GM18517 (cell line): Measurements from ENCODE around the gene SBK3.
"Not testable (repeated sequence)": the region's sequence is repeated elsewhere in the genome, so short reads cannot be mapped to it uniquely, and the experiment has no call there.

Experiments used
- ATAC-seq: cut with Tn5 transposase; IDR thresholded peaks from one replicate; pipeline ENCODE4 v1.9.1; 2021; ENCODE audit warnings: mild to moderate bottlenecking, moderate library complexity; ENCODE audit not compliant: unreplicated experiment

SBK3 gene

DNA sequence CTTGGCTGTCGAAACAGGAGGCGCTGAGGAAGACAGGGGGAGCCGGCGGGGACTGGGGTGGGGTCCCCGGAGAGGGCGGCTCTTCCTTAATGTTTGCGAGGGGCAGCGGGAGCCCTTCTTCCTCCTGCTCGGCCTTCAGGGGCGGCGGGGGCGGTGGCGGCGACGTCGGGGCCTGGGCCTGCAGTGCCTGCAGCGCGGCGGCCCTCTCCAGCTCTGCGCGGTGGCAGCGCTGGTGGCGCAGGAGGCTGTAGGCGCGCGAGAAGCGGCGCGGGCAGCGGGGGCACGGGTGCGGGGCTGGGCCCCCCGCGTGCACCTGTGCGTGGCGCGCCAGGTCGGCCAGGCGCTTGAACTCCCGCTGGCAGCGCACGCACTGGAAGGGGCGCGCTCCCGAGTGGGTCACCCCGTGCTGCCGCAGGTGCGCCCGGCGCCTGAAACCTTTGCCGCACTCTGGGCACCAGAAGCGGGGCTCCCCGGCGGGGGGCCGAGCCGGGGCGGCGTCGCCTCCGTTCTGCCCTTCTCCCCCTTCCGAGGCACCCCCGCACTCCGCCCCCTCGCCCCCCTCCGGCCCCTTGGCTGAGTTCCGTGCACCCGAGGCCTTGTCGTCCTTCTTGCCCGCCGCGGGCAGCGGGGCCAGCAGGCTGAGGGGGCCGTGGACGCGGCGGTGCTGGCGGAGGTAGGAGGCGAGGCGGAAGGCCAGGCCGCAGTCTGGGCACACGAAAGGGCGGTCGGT, 32.9 kb upstream of the SBK3 start:
- no peak for ATAC-seq

DNA sequence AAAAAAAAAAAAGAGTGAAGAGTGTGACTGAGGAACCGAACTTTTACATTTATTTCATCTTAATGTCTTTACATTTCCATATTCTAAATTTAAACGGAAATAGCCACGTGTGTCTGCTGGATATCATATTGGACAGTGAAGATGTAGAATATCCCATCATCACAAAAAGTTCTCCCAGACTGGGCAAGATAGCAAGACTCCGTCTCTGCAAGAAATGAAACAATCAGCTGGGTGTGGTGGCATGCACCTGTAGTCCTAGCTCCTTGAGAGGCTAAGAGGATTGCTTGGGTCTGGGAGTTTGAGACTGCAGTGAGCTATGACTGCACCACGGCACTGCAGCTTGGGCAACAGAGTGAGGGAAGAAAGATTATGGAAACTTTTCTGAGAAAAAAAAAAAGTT, 31.4 kb upstream of the SBK3 start:
- ATAC-seq: no peak

DNA sequence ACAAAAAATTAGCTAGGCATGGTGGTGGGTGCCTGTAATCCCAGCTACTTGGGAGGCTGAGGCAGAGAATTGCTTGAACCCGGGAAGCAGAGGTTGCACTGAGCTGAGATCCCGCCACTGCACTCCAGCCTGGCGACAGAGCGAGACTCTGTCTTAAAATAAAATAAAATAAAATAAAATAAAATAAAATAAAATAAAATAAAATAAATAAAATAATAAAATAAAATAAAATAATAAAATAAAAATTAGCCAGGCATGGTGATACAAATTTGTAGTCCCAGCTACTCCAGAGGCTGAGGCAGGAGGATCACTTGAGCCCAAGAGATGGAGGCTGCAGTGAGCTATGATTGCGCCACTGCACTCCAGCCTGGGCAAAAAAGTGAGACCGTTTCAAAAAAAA, 28.6 kb upstream of the SBK3 start:
- not testable (repeated sequence) for ATAC-seq

GRCh38 chr19:55569477-55569876, 24.1 kb upstream of the SBK3 start:
- ATAC-seq: not testable (repeated sequence)

GRCh38 chr19:55567708-55568328, 22.5 kb upstream of the SBK3 start:
- ATAC-seq: no peak

DNA sequence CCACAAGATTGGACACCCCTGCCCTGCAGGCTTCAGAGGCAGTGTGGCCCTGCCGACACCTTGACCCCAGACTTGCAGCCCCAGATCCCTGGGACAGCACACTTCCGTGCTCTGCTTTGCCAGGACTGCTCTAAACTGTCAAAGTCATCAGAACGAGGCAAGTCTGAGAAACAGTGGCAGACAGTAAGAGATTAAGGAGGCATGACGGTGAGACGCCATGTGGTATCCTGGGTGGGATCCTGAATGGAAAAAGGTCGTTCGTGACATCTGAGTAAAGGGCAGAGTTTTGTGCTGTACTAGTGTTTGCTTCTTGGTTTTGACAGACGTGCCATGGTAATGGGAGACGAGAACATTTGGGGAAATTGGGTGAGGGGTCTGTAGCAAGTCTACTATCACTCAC, 21.5 kb upstream of the SBK3 start:
- ATAC-seq: no peak

- no peak for ATAC-seq
Observed at GRCh38 chr19:55563261-55563690, 17.9 kb upstream of the SBK3 start.

GRCh38 chr19:55559684-55560083, 14.3 kb upstream of the SBK3 start:
- no peak for ATAC-seq

- no peak for ATAC-seq
Observed at GRCh38 chr19:55554741-55555152, 9.4 kb upstream of the SBK3 start.

GRCh38 chr19:55554302-55554701, 9.0 kb upstream of the SBK3 start:
- ATAC-seq: no peak

GRCh38 chr19:55553217-55554182, 8.2 kb upstream of the SBK3 start:
- no peak for ATAC-seq

DNA sequence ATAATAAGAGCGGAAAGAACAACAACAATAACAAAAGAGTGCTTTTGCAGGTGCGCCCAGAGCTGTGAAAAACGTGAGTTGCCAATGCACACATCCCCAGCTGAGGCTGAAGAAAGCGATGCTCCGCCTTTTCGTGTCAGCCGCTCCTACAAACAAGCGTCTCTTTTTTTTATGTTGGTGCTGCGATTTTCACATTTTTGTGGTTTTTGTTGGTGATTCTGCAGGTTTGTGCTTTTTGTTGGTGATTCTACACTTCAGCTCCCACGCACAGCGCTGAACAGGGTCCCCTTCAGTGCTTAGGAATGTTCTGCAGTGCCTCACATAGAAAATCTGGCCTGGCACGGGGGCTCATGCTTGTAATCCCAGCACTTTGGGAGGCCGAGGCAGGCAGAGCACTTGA, 7.3 kb upstream of the SBK3 start:
- ATAC-seq: no peak

GRCh38 chr19:55552206-55552605, 6.9 kb upstream of the SBK3 start:
- no peak for ATAC-seq

DNA sequence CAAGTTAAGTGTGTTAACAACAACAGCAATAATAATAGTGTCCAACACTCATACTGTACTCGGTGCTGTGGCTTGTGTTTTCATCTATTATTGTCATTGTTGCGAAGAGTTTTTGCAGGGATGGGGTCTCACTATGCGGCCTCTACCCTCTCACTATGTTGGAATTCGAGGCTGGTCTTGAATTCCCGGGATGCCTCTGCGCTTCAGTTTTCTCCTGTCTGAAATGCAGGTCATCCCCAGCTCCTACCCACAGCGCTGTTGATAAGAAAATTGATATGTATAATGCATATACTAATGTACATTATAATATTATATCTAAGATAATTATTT, 4.9 kb upstream of the SBK3 start:
- no peak for ATAC-seq

- no peak for ATAC-seq
Observed at GRCh38 chr19:55549500-55550320, 4.4 kb upstream of the SBK3 start.

GRCh38 chr19:55546822-55547614, 1.7 kb upstream of the SBK3 start:
- no peak for ATAC-seq

DNA sequence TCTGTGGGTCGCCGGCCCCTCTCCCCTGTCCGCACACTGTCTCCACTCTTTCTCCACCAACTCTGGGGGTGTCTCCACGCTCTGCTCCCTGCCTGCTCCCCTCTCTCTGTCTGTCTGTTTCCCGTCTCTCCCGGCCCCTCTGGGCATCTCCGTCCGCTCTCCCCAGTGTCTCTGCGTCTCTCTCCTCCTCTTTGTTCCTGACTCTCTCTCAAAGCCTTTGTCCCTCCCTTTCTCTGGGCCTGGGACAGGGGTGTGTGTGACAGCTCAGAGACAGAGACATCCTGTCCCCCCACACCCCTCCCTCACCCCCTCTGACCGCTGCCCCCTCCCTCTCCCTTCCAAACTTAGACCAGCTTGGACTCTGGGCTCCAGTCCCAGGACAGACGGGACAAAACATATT, 668 bp upstream of the SBK3 start:
- no peak for ATAC-seq

DNA sequence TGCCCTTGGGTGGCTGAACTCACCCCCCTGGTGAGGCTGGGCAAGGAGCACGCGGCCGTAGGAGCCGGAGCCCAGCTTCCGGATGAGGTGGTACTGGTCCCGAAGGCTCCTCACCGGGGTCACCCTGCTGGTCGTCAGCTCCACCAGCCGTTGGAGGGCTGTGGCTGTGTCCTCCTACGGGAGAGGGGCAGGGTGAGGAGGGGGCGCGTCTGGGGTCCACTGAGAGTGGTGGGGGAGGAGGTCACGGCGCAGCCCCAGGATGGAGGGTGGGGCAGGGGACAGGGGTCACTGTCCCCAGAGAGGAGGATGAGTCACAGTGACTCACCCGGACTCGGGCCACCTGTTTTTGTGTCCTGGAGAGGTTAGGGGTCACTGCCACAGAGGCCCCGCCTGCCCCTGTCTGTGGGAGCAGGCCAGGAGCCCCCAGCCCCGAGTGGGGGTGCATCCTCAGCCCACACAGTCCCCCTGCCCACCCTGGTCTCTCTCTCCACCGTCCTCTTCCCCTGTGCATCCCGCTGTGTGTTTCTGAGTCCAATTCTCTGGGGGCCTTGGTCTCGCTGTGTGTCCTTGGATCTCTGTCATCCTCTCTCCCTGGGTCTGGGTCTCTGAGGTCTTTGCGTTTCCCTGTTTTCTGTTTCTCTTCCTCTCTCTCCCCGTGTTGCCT, 435 bp downstream of the SBK3 start:
- ATAC-seq: no peak

GRCh38 chr19:55544014-55544413, 1.3 kb downstream of the SBK3 start:
- ATAC-seq: no peak

DNA sequence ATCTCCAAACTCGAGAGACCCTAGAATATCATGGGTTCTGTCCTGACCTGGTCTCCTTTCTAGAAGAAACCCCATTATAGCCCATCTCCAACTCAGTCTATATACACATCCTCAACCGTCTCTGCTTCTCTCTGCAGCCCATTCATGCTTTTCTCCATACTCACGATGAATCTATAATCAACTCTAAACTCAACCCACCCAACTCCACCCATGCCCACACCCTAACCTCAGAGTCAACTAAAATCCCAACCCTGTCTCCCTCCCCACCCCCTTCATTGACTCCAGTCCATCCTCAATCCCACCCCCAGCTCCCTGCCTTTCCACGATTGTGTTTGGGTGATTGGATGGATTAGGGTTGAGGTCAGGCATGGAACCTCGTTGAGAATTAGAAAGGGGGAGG, 1.8 kb downstream of the SBK3 start:
- no peak for ATAC-seq
